ENCODE measurements around the gene GCFC2.

GRCh38 chr2:75688196-75688595 lies 22.5 kb downstream of the GCFC2 start:
- TF ChIP-seq NCOA2 (IDR thresholded peaks at IDR 0.05; ENCODE audit: partially characterized antibody in 2 of 2) (no peak), EP300 (IDR thresholded peaks at IDR 0.05; ENCODE audit: low read length) (no peak), FOXA1 (IDR thresholded peaks at IDR 0.05; ENCODE audit: borderline replicate concordance) (no peak), HNRNPH1 (optimal IDR thresholded peaks at IDR 0.05; ENCODE audit: low read depth, low read length) (no peak)

All from K562 (cell line).